GM19468 (cell line): ENCODE results near the gene REEP1.

Source experiments
- ATAC-seq: cut with Tn5 transposase; IDR thresholded peaks from one replicate; pipeline ENCODE4 v1.9.1; 2021; ENCODE audit warnings: mild to moderate bottlenecking, moderate library complexity, moderate number of reproducible peaks; ENCODE audit not compliant: unreplicated experiment; ENCODE audit errors: extremely low read depth

The REEP1 gene

GRCh38 chr2:86337244-86337835 lies at the start of gene REEP1:
TSS of gene REEP1 (minus strand) at chr2:86337626. CDS start at chr2:86337510, 116 bp downstream.
- ATAC-seq: no peak

GRCh38 chr2:86383844-86384243 lies 46.4 kb upstream of the REEP1 start:
- no peak for ATAC-seq

DNA sequence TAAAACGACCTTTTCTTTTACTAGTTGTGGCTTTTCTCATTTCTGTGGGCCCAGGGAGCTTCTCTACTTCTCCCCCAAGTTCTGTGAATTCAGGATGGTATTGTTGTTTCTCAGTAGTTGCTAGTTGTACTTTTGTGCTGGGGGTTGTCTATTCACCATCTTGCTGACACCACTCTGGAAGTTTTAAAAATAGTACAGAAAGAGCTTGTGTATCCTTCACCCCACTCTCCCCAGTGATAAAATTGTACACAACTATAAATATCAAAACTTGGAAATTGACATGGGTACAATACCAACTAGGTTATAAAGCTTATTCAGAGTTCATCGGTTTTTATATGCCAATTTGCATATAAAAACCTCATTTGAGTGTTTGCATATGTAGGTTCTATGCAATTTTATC lies 45.3 kb upstream of the REEP1 start:
- no peak for ATAC-seq

DNA sequence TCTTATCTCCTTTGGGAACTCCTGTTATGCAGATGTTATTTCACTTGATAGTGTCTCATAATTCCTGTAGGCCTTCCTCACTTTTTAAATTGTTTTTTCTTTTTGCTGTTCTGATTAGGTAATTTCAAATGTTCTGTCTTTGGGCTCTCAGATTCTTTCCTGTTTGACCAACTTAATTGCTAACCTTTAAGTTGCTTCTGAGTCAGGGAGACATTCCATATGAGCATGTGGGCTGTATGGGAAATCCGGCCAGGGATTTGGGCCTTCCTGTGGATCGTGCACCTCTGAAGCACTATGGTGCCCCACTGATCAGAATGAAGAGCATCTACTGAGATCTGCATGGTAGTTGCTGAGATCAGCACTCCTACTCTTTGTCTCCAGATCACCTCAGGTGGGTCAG lies 44.7 kb upstream of the REEP1 start:
- ATAC-seq: no peak

DNA sequence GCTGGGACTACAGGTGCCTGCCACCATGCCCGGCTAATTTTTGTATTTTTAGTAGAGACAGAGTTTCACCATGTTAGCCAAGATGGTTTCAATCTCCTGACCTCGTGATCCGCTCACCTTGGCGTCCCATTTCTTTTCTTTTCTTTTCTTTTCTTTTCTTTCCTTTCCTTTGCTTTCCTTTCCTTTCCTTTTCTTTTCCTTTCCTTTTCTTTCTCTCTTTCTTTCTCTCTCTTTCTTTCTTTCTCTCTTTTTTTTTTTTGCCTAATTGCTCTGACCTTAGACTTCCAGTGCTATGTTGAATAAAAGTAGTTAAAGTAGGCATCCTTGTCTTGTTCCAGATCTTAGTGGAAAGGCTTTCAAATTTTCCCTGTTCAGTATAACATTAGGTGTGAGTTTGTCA lies 41.0 kb upstream of the REEP1 start:
- no peak for ATAC-seq

DNA sequence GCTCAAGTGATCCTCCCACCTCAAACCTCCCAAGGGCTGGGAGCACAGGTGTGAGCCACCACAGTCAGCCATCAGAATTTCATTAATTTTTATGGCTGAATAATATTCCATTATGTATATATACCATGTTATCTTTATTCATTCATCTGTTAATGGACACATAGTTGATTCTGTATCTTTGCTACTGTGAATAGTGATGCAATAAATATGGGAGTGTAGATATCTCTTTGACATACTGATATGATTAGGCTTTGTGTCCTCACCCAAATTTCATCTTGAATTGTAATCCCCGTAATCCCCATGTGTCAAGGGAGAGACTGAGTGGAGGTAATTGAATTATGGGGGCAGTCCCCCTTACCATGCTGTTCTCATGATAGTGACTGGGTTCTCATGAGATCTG lies 38.2 kb upstream of the REEP1 start:
- no peak for ATAC-seq

DNA sequence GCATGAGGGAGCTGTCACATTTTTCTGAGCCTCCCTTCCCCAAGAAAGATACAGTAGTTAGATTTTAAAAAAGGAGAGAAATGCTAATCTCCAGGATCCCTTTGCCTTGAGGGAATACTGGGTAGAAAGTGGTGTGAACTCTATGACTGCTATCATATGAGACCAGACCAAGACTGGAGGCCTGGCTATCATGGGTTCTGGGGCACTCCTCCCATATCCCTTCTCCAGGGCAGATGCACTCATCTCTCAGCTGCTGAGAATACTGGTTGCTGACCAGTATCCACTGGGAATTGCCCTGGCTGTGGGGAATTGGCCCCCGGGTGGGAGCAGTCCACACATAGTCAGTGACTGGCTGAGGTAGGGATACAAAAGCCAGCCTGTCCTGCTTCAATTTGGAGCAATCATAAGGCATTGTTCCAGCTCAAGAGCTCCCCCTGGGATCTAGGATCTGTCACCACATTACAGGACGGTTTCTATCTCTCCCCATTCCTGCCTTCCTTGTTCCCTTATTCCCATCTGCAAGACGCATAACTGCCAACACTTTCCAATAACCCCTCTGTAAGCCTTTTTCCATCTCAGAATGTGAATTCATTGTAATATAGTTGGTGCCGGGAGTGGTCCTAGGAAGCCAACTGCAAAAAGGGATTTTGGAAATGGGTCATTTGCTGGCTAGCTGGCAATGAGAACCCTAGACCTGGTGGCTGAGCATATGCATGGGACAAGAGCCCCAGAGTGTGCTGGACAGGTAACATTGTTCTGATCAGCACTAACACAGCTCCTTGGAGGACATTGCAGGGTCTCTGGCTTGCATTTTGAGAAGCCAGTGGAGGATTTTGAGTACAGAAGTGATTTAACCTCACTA lies 35.4 kb upstream of the REEP1 start:
- no peak for ATAC-seq

DNA sequence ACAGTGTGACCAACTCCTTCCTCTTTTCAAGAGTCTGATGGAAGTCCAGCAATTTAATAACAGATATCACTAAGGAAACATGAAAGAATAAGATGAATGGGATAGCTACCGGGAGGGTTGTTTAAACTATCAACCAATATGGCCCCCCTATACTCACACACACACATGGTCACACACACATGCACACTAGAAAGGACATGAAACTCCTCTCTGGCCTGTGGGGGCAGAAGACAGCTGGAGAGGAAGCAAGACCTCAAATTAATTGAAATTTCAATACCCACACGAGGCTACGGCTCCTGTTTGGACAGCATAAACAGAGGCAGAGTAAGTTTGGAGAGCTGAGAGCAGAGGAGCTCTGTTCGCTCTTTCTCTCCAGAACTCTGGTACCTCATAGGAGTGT lies 34.7 kb upstream of the REEP1 start:
- no peak for ATAC-seq

DNA sequence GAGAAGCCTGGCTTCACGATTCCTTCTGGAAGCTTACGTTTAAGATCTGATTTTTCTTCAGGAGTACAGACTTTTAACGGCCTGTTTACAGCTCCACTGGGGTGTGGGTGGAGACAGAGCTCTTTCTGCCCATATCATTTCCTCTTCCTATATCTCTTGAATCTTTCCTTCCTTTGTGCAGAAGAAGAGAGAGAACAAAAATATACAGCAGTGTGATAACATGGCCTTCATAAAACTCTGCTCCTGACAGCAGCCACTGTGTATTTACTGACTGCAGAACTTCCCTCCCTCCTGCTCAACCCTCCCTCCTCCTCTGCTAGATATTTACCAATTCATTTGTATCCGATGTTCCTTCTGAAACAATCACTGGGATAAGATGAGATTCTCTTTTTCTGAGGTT lies 34.1 kb upstream of the REEP1 start:
- no peak for ATAC-seq

GRCh38 chr2:86370579-86370978 lies 33.2 kb upstream of the REEP1 start:
- ATAC-seq: no peak

DNA sequence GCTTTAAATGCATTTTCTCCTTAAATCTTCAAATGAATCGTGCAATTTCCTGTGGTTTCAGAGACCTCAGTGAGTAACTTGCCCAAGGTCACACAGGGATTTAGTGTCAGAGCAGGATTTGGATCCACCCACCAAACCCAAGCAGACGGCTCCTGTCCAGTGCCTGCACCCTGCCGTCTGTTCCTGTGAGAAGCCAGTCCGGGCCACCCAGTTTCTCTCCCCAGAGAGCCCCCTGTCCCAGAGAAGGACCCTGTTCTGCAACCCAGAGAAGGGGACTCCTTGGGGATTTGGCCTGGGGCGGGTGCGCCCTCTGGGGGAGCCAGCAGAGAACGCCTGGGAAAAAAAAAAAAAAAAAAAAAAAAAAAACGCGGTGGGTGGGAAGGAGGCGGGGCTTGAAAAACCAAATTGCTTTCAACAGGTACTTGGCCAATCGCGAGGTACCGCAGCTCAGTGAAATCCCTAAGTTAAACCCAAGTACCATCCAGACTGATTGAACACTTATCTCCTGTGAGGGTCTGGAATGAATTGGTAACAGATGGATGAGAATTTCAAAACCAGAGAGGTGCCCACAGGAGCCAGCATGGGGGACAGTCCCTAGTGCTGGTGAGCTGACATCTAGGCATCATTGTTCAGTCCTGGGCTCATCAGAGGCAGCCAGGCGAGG lies 30.9 kb upstream of the REEP1 start:
- no peak for ATAC-seq

DNA sequence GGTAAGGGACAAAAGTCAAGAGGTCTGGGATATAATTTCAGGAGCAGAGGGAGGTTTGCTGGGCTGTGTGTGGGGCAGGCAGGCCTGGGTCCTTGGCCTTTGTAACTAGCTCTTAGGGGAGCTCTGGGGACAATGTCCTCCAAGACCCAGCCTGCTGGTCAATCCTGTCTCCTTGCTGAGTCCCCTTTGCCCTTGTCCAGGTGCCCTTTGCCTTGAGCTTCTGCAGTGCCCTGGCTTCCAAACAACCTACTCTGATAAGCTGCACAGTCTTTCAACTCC lies 30.0 kb upstream of the REEP1 start:
- no peak for ATAC-seq

- ATAC-seq: no peak
These were observed 29.4 kb upstream of the REEP1 start for GRCh38 chr2:86366651-86367498.

GRCh38 chr2:86364894-86365293 lies 27.5 kb upstream of the REEP1 start:
- ATAC-seq: no peak

DNA sequence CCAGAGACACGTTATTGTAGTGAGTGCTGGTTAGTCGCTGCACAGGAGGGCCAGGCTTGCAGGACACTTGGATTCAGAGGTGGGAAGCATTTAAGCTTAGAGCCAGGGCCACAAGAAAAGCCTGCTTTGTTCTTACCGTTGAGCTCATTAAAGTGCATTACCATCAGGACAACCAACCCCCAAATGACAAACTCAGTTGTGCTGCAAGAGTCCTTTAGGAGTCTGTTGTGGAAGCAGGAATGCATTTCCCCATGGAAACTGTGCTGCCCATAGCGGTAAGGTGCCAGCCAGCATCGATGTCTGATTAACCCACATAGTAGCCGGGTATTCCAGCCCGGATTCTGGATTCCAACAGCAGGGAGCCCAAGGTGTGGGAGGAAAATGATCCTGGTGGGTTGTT lies 23.4 kb upstream of the REEP1 start:
- no peak for ATAC-seq

DNA sequence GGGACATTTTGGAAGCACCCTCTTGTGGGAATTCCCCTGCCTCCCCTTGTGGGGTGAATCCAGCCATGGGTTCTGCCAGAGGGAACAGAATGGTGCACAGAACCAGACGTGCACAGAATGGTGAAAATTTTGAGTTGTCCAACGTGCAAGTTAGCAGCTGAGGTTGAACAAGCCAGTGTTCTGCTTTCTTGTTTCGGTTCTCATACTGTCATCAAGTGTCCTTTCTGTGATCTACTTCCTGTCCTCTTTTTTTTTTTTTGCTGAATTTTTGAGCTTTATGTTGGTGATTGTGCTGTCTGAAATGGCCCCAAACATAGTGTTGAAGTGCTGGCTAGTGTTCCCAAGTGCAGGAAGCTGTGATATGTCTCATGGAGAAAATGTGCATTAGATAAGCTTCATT lies 21.5 kb upstream of the REEP1 start:
- no peak for ATAC-seq

DNA sequence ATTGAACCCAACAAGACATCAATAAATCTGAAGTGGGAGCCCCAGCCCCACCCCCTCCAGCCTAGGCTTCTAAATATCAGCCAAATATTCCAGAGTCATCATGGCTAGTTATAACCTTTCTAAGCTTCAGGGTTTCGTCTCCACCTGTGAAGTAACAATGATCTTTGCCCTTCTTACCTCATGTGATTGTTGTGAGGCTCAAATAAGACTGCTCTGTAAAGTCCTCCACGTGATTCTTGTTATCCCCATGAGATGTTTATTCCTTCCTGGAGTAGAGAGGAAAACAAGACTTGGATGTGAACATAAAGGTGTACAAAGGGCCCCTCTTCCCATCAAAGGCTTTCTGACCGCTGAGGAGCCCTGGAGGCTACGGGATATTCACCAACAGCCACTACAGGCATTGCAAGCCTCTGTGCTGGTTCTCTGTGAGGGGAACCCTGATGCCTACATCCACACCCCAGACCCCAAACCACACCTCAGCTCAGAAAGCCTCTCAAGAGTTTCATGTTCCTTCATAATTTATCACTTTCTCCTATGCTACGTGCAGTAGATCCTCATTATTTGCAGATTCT lies 20.1 kb upstream of the REEP1 start:
- ATAC-seq: no peak

- no peak for ATAC-seq
These were observed 15.3 kb upstream of the REEP1 start for GRCh38 chr2:86352727-86353221.

DNA sequence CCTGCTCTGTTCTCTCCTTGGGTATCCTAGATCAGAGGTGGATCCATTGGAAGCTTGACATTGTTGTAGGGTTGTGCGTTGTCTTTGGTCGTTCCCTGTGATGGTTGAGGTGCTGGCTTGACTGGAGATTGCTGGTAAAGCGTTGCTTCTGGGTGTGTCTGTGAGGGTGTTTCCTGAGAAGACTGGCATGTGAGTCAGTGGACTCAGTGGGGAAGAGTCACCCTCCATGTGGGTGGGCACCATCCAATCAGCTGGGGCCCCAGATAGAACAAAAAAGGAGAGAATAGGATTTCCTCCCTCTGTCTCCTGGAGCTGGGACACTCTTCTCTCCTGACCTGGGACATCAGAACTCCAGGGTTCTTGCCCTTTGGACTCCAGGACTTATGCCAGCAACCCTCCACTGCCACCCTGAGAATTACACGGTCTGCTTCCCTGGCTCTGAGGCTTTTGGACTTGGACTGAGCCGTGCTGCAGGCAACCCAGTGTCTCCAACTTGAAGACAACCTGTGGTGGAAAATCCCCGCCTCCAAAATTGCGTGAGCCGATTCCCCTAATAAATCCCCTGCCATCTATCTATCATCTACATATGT lies 14.8 kb upstream of the REEP1 start:
- no peak for ATAC-seq

GRCh38 chr2:86350751-86351150 lies 13.3 kb upstream of the REEP1 start:
- no peak for ATAC-seq
